HUES48 (cell line): Measurements from ENCODE around the gene HSD3B2.

ENCODE experiments used
- H3K27ac ChIP-seq: one replicate; pipeline ENCODE4 v1.7.0; 2013; ENCODE audit warnings: low read depth, low read length, inconsistent platforms
- H3K27me3 ChIP-seq: 2 replicates; pipeline ENCODE4 v1.6.1; 2013; ENCODE audit warnings: mild to moderate bottlenecking, low read length; ENCODE audit not compliant: control insufficient read depth, insufficient read depth
- H3K36me3 ChIP-seq: 2 replicates; pipeline ENCODE4 v1.6.1; 2013; ENCODE audit warnings: low read length; ENCODE audit not compliant: control insufficient read depth, insufficient read depth
- H3K4me1 ChIP-seq: 2 replicates; pipeline ENCODE4 v1.6.1; 2013; ENCODE audit warnings: mild to moderate bottlenecking, low read length; ENCODE audit not compliant: control insufficient read depth, insufficient read depth
- H3K4me3 ChIP-seq: 2 replicates; pipeline ENCODE4 v1.5.1; 2013; ENCODE audit warnings: mild to moderate bottlenecking, low read depth, low read length
- H3K9ac ChIP-seq: 2 replicates; pipeline ENCODE4 v1.6.1; 2013; ENCODE audit warnings: mild to moderate bottlenecking, low read depth, low read length, moderate library complexity
- H3K9me3 ChIP-seq: 2 replicates; pipeline ENCODE4 v1.6.1; 2013; ENCODE audit warnings: low read length; ENCODE audit not compliant: control insufficient read depth, insufficient read depth

Gene HSD3B2

DNA sequence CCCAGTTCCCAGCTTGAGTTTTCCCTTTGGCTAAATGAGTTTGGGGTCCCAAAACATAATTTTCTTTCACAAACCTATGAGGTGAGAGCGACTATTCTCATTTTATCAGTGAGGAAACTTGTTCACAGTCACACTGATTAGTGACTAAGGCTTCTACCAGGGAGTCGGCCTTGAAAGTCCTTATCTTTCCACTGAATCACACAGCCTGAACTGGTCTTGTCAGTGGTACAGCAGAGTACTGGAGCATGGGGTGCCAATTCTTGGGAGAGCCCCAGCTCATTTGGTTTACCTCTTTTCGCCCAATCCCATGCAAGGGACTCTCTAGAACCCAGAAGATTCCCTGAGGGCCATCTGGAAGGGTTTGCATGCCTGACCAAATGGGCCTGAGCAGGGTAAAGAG is 16.9 kb downstream of the HSD3B2 start:
- Histone ChIP-seq H3K9ac (no peak overlapping the region), H3K27ac (no peak overlapping the region), H3K4me3 (no peak overlapping the region), H3K36me3 (no peaks in the 10 kb centered on the region), H3K27me3 (no peaks in the 10 kb centered on the region), H3K4me1 (no peaks in the 10 kb centered on the region; the same call in 1 of the 2 replicates), H3K9me3 (no peaks in the 10 kb centered on the region)

DNA sequence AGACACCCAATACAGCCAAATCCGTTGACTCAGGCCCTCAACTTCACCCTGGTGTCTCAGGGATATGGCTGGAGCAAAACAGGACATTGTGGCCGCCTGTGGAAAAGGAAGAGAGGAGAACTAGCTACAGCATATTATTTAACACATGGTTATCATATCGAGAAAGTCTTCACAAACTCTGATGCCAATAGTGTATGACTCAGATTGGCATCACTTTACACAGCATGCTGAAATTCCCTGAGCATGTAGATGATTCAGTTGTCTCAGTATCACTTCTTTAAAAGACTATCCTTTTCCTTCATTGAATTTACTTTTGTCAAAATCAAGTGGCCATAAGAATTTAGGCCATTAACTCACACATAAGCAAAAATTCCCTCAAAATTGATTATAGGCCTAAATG is 20.1 kb downstream of the HSD3B2 start:
- H3K4me1 ChIP-seq, result no peaks in the 10 kb centered on the region; the same call in 1 of the 2 replicates
- H3K27me3 ChIP-seq, result no peaks in the 10 kb centered on the region
- H3K27ac ChIP-seq, result no peak overlapping the region
- H3K9ac ChIP-seq, result no peak overlapping the region
- no peaks in the 10 kb centered on the region for H3K36me3 ChIP-seq
- H3K9me3 ChIP-seq, result no peaks in the 10 kb centered on the region
- no peak overlapping the region for H3K4me3 ChIP-seq

DNA sequence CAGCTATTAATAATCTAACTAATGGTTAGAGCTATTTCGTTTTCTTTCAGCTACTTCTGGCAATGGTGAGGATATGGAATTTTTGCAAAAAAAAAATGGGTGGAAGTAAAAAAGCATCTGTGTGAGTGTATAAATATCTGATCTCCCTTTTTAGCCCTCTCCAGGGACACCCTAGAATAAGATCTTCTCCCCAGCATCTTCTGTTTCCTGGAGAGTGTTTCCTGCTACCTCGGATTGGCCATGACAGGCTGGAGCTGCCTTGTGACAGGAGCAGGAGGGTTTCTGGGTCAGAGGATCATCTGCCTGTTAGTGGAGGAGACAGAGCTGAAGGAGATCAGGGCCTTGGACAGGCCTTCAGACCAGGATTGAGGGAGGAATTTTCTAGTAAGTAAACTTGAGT is 23.8 kb downstream of the HSD3B2 start:
- H3K4me3 ChIP-seq, result no peak overlapping the region
- no peak overlapping the region for H3K9ac ChIP-seq
- no peaks in the 10 kb centered on the region for H3K27me3 ChIP-seq
- H3K27ac ChIP-seq, result no peak overlapping the region
- no peaks in the 10 kb centered on the region for H3K36me3 ChIP-seq
- no peaks in the 10 kb centered on the region; the same call in 1 of the 2 replicates for H3K4me1 ChIP-seq
- H3K9me3 ChIP-seq, result no peaks in the 10 kb centered on the region

GRCh38 chr1:119440721-119441307 is 25.9 kb downstream of the HSD3B2 start:
- no peaks in the 10 kb centered on the region for H3K36me3 ChIP-seq
- H3K9ac ChIP-seq, result no peak overlapping the region
- H3K27me3 ChIP-seq, result no peaks in the 10 kb centered on the region
- no peaks in the 10 kb centered on the region for H3K9me3 ChIP-seq
- H3K27ac ChIP-seq, result no peak overlapping the region
- H3K4me1 ChIP-seq, result no peaks in the 10 kb centered on the region; the same call in 1 of the 2 replicates
- no peak overlapping the region for H3K4me3 ChIP-seq

DNA sequence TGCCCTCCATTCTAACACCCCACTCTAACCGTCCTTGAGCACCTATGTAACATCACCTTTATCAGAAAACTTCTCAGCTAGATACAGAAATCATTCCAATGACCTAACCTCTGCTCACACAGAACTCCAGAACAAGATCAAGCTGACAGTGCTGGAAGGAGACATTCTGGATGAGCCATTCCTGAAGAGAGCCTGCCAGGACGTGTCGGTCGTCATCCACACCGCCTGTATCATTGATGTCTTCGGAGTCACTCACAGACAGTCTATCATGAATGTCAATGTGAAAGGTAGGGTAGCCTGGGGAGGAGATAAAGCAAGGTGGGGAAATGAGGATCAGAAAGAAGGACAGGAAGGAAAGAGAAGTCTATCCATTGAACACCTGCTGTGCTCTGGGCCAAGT is 27.8 kb downstream of the HSD3B2 start:
- no peak overlapping the region for H3K4me3 ChIP-seq
- no peaks in the 10 kb centered on the region; the same call in 1 of the 2 replicates for H3K4me1 ChIP-seq
- H3K9me3 ChIP-seq, result no peaks in the 10 kb centered on the region
- no peak overlapping the region for H3K9ac ChIP-seq
- H3K36me3 ChIP-seq, result no peaks in the 10 kb centered on the region
- no peak overlapping the region for H3K27ac ChIP-seq
- H3K27me3 ChIP-seq, result no peaks in the 10 kb centered on the region

GRCh38 chr1:119446321-119446720 is 31.4 kb downstream of the HSD3B2 start:
- H3K4me1 ChIP-seq, result peaks cover 6% of the 10 kb centered on the region; the same call in 1 of the 2 replicates
- no peak overlapping the region for H3K9ac ChIP-seq
- no peak overlapping the region for H3K27ac ChIP-seq
- no peaks in the 10 kb centered on the region for H3K36me3 ChIP-seq
- no peaks in the 10 kb centered on the region for H3K27me3 ChIP-seq
- no peak overlapping the region for H3K4me3 ChIP-seq
- no peaks in the 10 kb centered on the region for H3K9me3 ChIP-seq

GRCh38 chr1:119447344-119448126 is 32.6 kb downstream of the HSD3B2 start:
- no peak overlapping the region for H3K4me3 ChIP-seq
- H3K4me1 ChIP-seq, result peaks cover 6% of the 10 kb centered on the region; the same call in 1 of the 2 replicates
- no peak overlapping the region for H3K9ac ChIP-seq

GRCh38 chr1:119448127-119448511 is 33.2 kb downstream of the HSD3B2 start:
- no peak overlapping the region for H3K4me3 ChIP-seq
- no peaks in the 10 kb centered on the region for H3K9me3 ChIP-seq
- peaks cover 6% of the 10 kb centered on the region; the same call in 1 of the 2 replicates for H3K4me1 ChIP-seq

More at GRCh38 chr1:119447344-119448126, 32.6 kb downstream of the HSD3B2 start:
- no peaks in the 10 kb centered on the region for H3K9me3 ChIP-seq
- no peak overlapping the region for H3K27ac ChIP-seq
- H3K36me3 ChIP-seq, result no peaks in the 10 kb centered on the region
- no peaks in the 10 kb centered on the region for H3K27me3 ChIP-seq

GRCh38 chr1:119449971-119450370 is 35.0 kb downstream of the HSD3B2 start:
- no peak overlapping the region for H3K27ac ChIP-seq
- H3K4me1 ChIP-seq, result peaks cover 6% of the 10 kb centered on the region; the same call in 1 of the 2 replicates
- H3K27me3 ChIP-seq, result no peaks in the 10 kb centered on the region
- no peaks in the 10 kb centered on the region for H3K36me3 ChIP-seq
- H3K9me3 ChIP-seq, result no peaks in the 10 kb centered on the region
- no peak overlapping the region for H3K4me3 ChIP-seq
- no peak overlapping the region for H3K9ac ChIP-seq

More at GRCh38 chr1:119448127-119448511, 33.2 kb downstream of the HSD3B2 start:
- Histone ChIP-seq H3K36me3 (no peaks in the 10 kb centered on the region), H3K27me3 (no peaks in the 10 kb centered on the region), H3K9ac (no peak overlapping the region), H3K27ac (no peak overlapping the region)

DNA sequence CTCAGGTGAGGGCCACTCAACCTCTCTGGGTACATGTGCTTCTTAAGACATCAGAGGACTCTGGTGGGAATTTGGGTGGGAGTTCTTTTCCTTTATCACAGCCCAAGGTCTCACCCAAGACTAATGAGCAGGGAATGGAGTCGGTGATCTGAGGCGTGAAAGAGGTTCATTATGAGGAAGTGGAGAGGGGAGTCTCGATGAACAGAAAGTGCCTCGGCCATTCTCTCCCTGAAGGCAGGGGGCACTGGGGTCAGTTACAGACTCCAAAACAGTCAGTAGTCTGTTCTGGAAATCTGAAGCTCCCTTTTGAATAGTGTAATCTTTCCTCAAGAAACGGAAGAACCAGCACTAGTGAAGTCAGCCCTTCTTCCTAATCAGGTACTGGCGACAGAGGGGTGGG is 36.2 kb downstream of the HSD3B2 start:
- Histone ChIP-seq H3K4me3 (no peak overlapping the region), H3K36me3 (no peaks in the 10 kb centered on the region), H3K4me1 (peaks cover 6% of the 10 kb centered on the region; the same call in 1 of the 2 replicates), H3K9me3 (no peaks in the 10 kb centered on the region), H3K27me3 (no peaks in the 10 kb centered on the region), H3K9ac (no peak overlapping the region), H3K27ac (no peak overlapping the region)

DNA sequence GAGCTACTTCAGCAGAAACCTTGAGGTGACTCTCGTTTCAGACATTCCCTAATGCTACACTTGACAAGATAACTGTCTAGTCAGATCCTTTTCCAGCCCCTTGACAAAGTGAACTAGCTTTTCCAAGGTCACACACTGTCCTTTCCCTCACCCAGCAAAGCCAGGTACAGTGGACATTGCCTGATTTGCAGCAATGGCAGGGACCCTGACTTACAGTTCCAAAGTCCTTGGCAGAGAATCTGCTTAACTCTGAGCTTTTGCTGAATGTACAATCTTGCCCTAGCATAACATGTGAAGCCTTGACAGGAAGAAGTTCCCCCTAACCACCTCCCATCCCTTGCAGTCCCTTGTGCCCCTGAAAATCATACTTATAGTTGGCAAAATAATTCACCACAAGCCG is 37.1 kb downstream of the HSD3B2 start:
- peaks cover 6% of the 10 kb centered on the region; the same call in 1 of the 2 replicates for H3K4me1 ChIP-seq
- no peaks in the 10 kb centered on the region for H3K9me3 ChIP-seq
- H3K27ac ChIP-seq, result no peak overlapping the region
- no peaks in the 10 kb centered on the region for H3K27me3 ChIP-seq
- H3K36me3 ChIP-seq, result no peaks in the 10 kb centered on the region
- no peak overlapping the region for H3K4me3 ChIP-seq
- no peak overlapping the region for H3K9ac ChIP-seq
